Measurements from ENCODE around the gene KCTD4.

KCTD4 gene

DNA sequence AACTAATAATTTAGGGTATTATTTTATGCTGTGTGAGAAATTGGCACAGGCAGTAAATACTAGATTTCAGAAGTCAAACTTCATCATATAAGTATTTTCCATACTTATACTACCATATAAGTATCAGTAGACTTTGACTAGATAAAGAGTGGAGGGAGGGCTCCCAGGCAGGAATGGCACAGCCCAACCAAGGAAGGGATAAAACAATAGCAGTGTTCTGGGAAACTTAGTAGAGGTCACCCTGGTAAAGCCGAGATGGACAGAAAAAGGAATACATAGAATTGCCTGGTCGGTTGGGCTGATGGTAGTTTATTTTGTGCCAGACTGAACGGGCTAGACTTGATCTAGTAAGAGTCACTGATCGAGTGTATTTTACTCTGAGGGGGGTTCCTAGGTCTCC is 19.6 kb upstream of the KCTD4 start:
- no peak overlapping the region for H3K27ac ChIP-seq (ENCODE audit: extremely low read depth, low read depth, low read length)
- POLR2A ChIA-PET: no interaction called here
- peaks cover 8% of the 10 kb centered on the region for H3K4me1 ChIP-seq (ENCODE audit: control insufficient read depth, insufficient read depth, low read length)
- no peak overlapping the region for H3K4me3 ChIP-seq (ENCODE audit: low read depth, low read length)
- no peaks in the 10 kb centered on the region for H3K9me3 ChIP-seq (ENCODE audit: control insufficient read depth, insufficient read depth, low read depth, low read length)
- CTCF ChIA-PET: no interaction called here
- TF ChIP-seq, protein P1, sequence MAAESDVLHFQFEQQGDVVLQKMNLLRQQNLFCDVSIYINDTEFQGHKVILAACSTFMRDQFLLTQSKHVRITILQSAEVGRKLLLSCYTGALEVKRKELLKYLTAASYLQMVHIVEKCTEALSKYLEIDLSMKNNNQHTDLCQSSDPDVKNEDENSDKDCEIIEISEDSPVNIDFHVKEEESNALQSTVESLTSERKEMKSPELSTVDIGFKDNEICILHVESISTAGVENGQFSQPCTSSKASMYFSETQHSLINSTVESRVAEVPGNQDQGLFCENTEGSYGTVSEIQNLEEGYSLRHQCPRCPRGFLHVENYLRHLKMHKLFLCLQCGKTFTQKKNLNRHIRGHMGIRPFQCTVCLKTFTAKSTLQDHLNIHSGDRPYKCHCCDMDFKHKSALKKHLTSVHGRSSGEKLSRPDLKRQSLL (tag by site-specific recombination; IDR thresholded peaks at IDR 0.05): no peak
- TF ChIP-seq, protein P2, sequence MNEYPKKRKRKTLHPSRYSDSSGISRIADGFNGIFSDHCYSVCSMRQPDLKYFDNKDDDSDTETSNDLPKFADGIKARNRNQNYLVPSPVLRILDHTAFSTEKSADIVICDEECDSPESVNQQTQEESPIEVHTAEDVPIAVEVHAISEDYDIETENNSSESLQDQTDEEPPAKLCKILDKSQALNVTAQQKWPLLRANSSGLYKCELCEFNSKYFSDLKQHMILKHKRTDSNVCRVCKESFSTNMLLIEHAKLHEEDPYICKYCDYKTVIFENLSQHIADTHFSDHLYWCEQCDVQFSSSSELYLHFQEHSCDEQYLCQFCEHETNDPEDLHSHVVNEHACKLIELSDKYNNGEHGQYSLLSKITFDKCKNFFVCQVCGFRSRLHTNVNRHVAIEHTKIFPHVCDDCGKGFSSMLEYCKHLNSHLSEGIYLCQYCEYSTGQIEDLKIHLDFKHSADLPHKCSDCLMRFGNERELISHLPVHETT (tag by site-specific recombination; IDR thresholded peaks at IDR 0.05): 0 out of 2 replicates have a peak, but pooled peaks have one; percentile 6
- TF ChIP-seq, protein P3, sequence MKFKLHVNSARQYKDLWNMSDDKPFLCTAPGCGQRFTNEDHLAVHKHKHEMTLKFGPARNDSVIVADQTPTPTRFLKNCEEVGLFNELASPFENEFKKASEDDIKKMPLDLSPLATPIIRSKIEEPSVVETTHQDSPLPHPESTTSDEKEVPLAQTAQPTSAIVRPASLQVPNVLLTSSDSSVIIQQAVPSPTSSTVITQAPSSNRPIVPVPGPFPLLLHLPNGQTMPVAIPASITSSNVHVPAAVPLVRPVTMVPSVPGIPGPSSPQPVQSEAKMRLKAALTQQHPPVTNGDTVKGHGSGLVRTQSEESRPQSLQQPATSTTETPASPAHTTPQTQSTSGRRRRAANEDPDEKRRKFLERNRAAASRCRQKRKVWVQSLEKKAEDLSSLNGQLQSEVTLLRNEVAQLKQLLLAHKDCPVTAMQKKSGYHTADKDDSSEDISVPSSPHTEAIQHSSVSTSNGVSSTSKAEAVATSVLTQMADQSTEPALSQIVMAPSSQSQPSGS (tag by site-specific recombination; IDR thresholded peaks at IDR 0.05; ENCODE audit: low read depth): no peak
- TF ChIP-seq ZFHX2 (tag by site-specific recombination; conservative IDR thresholded peaks at IDR 0.05) (no peak), ZNF341 (tag by site-specific recombination; IDR thresholded peaks at IDR 0.05; ENCODE audit: low read depth) (peak; percentile 56)
- TF ChIP-seq, protein P4, sequence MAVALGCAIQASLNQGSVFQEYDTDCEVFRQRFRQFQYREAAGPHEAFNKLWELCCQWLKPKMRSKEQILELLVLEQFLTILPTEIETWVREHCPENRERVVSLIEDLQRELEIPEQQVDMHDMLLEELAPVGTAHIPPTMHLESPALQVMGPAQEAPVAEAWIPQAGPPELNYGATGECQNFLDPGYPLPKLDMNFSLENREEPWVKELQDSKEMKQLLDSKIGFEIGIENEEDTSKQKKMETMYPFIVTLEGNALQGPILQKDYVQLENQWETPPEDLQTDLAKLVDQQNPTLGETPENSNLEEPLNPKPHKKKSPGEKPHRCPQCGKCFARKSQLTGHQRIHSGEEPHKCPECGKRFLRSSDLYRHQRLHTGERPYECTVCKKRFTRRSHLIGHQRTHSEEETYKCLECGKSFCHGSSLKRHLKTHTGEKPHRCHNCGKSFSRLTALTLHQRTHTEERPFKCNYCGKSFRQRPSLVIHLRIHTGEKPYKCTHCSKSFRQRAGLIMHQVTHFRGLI (tag by site-specific recombination; IDR thresholded peaks at IDR 0.05): peak; percentile 69
- H3K36me3 ChIP-seq (ENCODE audit: control insufficient read depth in 2 of 2, insufficient read depth in 1 of 2, low read length in 2 of 2): no peaks in the 10 kb centered on the region; a peak in 1 of 3 replicates

DNA sequence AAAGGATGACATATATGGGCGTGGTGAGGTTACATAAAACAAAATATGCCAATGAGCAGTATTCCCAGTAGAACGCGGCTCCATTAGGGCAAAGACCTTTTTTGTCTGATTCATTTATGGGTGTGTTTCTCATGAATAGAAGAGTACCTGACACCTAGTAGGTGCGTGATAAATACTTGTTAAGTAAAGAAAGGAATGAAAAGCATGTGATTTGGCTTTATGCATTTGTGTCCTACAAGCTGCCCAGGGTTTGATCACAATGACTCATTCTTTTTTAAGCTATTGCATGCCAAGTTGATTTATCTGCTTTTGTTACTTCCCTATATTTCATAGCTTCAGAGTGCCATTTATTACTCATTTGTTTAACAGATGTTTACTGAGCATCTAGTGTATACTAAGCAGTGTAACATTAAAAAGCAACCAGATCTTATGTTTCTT is 19.1 kb upstream of the KCTD4 start:
- ChIA-PET CTCF (no interaction called here), POLR2A (no interaction called here)
- no peaks in the 10 kb centered on the region for H3K9me3 ChIP-seq (ENCODE audit: control insufficient read depth, insufficient read depth, low read depth, low read length)
- no peak overlapping the region for H3K27ac ChIP-seq (ENCODE audit: extremely low read depth, low read depth, low read length)
- H3K36me3 ChIP-seq (ENCODE audit: control insufficient read depth in 2 of 2, insufficient read depth in 1 of 2, low read length in 2 of 2): no peaks in the 10 kb centered on the region; a peak in 1 of 3 replicates
- H3K4me3 ChIP-seq (ENCODE audit: low read depth, low read length): no peak overlapping the region
- peaks cover 8% of the 10 kb centered on the region for H3K4me1 ChIP-seq (ENCODE audit: control insufficient read depth, insufficient read depth, low read length)
- TF ChIP-seq, protein P5, sequence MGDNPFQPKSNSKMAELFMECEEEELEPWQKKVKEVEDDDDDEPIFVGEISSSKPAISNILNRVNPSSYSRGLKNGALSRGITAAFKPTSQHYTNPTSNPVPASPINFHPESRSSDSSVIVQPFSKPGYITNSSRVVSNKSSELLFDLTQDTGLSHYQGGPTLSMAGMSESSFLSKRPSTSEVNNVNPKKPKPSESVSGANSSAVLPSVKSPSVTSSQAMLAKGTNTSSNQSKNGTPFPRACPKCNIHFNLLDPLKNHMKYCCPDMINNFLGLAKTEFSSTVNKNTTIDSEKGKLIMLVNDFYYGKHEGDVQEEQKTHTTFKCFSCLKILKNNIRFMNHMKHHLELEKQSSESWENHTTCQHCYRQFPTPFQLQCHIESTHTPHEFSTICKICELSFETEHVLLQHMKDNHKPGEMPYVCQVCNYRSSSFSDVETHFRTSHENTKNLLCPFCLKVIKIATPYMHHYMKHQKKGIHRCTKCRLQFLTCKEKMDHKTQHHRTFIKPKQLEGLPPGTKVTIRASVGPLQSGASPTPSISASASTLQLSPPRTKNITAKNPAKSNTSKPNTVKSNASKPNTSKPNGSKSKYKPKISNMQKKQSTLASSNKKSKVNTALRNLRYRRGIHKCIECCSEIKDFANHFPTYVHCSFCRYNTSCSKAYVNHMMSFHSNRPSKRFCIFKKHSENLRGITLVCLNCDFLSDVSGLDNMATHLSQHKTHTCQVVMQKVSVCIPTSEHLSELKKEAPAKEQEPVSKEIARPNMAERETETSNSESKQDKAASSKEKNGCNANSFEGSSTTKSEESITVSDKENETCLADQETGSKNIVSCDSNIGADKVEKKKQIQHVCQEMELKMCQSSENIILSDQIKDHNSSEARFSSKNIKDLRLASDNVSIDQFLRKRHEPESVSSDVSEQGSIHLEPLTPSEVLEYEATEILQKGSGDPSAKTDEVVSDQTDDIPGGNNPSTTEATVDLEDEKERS (tag by site-specific recombination; IDR thresholded peaks at IDR 0.05): peak; percentile 66; the same call in 1 of the 2 replicates
- TF ChIP-seq ZNF600 (tag by site-specific recombination; IDR thresholded peaks at IDR 0.05): no peak
- peak; percentile 50 for TF ChIP-seq IKZF3 (tag by site-specific recombination; IDR thresholded peaks at IDR 0.05)
- 0 out of 2 replicates have a peak, but pooled peaks have one; percentile 36 for TF ChIP-seq KLF8 (tag by site-specific recombination; IDR thresholded peaks at IDR 0.05)
- no peak for TF ChIP-seq TCF7L2 (IDR thresholded peaks at IDR 0.05; ENCODE audit: borderline replicate concordance, low read depth, low read length)
- peak; percentile 38; the same call in 1 of the 2 replicates for TF ChIP-seq KLF10 (tag by site-specific recombination; IDR thresholded peaks at IDR 0.05)
- TF ChIP-seq, protein P6, sequence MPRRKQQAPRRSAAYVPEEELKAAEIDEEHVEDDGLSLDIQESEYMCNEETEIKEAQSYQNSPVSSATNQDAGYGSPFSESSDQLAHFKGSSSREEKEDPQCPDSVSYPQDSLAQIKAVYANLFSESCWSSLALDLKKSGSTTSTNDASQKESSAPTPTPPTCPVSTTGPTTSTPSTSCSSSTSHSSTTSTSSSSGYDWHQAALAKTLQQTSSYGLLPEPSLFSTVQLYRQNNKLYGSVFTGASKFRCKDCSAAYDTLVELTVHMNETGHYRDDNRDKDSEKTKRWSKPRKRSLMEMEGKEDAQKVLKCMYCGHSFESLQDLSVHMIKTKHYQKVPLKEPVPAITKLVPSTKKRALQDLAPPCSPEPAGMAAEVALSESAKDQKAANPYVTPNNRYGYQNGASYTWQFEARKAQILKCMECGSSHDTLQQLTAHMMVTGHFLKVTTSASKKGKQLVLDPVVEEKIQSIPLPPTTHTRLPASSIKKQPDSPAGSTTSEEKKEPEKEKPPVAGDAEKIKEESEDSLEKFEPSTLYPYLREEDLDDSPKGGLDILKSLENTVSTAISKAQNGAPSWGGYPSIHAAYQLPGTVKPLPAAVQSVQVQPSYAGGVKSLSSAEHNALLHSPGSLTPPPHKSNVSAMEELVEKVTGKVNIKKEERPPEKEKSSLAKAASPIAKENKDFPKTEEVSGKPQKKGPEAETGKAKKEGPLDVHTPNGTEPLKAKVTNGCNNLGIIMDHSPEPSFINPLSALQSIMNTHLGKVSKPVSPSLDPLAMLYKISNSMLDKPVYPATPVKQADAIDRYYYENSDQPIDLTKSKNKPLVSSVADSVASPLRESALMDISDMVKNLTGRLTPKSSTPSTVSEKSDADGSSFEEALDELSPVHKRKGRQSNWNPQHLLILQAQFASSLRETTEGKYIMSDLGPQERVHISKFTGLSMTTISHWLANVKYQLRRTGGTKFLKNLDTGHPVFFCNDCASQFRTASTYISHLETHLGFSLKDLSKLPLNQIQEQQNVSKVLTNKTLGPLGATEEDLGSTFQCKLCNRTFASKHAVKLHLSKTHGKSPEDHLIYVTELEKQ (tag by site-specific recombination; IDR thresholded peaks at IDR 0.05; ENCODE audit: borderline replicate concordance): peak; percentile 92
- TF ChIP-seq BCL11A (tag by site-specific recombination; IDR thresholded peaks at IDR 0.05; ENCODE audit: low read depth): no peak
- TF ChIP-seq ZNF664 (tag by site-specific recombination; IDR thresholded peaks at IDR 0.05): peak; percentile 96
- no peak for TF ChIP-seq ZNF768 (tag by site-specific recombination; IDR thresholded peaks at IDR 0.05)
- no peak for TF ChIP-seq ZNF707 (tag by site-specific recombination; IDR thresholded peaks at IDR 0.05)
- TF ChIP-seq ZNF701 (tag by site-specific recombination; IDR thresholded peaks at IDR 0.05): no peak
- 0 out of 2 replicates have a peak, but pooled peaks have one; percentile 35 for TF ChIP-seq KLF7 (tag by site-specific recombination; IDR thresholded peaks at IDR 0.05; ENCODE audit: borderline replicate concordance)
- TF ChIP-seq ZNF335 (tag by site-specific recombination; conservative IDR thresholded peaks at IDR 0.05): no peak
- 0 out of 2 replicates have a peak, but pooled peaks have one; percentile 18 for TF ChIP-seq ZSCAN23 (tag by site-specific recombination; IDR thresholded peaks at IDR 0.05)
- 0 out of 2 replicates have a peak, but pooled peaks have one; percentile 7 for TF ChIP-seq ZNF501 (tag by site-specific recombination; IDR thresholded peaks at IDR 0.05)
